ENCODE results near the gene RFXAP. TPM values are rescaled to one million over a fixed set of nuclear protein-coding genes. Genes with fewer than 3 reads are reported as not detected.

RFXAP gene
- total RNA-seq, 1 experiment from 2014 or later: 8.7 TPM

- H3K4me2 ChIP-seq (ENCODE audit: insufficient read depth, insufficient read length, low read length): no peak overlapping the region
- H2BK5ac ChIP-seq (ENCODE audit: insufficient read length, low read length): no peak overlapping the region
- H3K4me1 ChIP-seq (ENCODE audit: insufficient read depth, low read length): peaks cover 1% of the 10 kb centered on the region; the same call in 1 of the 2 replicates
- Mint-ChIP-seq H3K27me3 (ENCODE audit: low read depth) (no peaks in the 10 kb centered on the region), H3K27ac (no peak overlapping the region), H3K4me1 (peaks cover 6 to 8% of the 10 kb centered on the region in 2 experiments; a peak in 2 of 4 replicates), H3K36me3 (ENCODE audit: insufficient read depth in 1 of 3, low read depth in 3 of 3) (no peaks in the 10 kb centered on the region), H3K4me3 (no peak overlapping the region), H3K9me3 (no peaks in the 10 kb centered on the region)
- no peak overlapping the region for H2BK20ac ChIP-seq (ENCODE audit: low read depth, low read length, poor library complexity, severe bottlenecking)
- H3K27me3 ChIP-seq (ENCODE audit: insufficient read depth, low read length): no peaks in the 10 kb centered on the region
- H2BK12ac ChIP-seq (ENCODE audit: insufficient read length, low read depth, low read length): no peak overlapping the region
- DNase-seq: no peak
- H3K14ac ChIP-seq (ENCODE audit: insufficient read depth, low read length): no peak overlapping the region
- no peaks in the 10 kb centered on the region for H4K20me1 ChIP-seq (ENCODE audit: control insufficient read depth, insufficient read depth, insufficient read length)
- H3K56ac ChIP-seq (ENCODE audit: insufficient read length, low read depth, low read length): no peak overlapping the region
- H3K9ac ChIP-seq (ENCODE audit: extremely low read depth, insufficient read length, low read length): no peak overlapping the region
- H3K4ac ChIP-seq (ENCODE audit: low read depth, low read length): no peak overlapping the region
- H3K9me3 ChIP-seq (ENCODE audit: control insufficient read depth, low read depth, low read length): no peaks in the 10 kb centered on the region
- no peaks in the 10 kb centered on the region for H3K23me2 ChIP-seq (ENCODE audit: insufficient read length, low read depth, low read length, poor library complexity, severe bottlenecking)
- no CpG with 5 or more reads among the region's 2 CpGs for WGBS (ENCODE audit: extremely low coverage, insufficient read length, low lambda C conversion rate)
- TF ChIP-seq CTCF (conservative IDR thresholded peaks at IDR 0.05): no peak
- H2BK120ac ChIP-seq (ENCODE audit: low read depth, low read length, poor library complexity, severe bottlenecking): no peak overlapping the region
- H3T11ph ChIP-seq (ENCODE audit: low read length): no peak overlapping the region
- no peak overlapping the region for H3K27ac ChIP-seq (ENCODE audit: insufficient read length, low read depth, low read length)
- no peak overlapping the region for H2AK5ac ChIP-seq (ENCODE audit: insufficient read length, low read length)
- no peak overlapping the region for H3K23ac ChIP-seq (ENCODE audit: insufficient read length, low read depth, low read length)
- no peaks in the 10 kb centered on the region for H3K79me1 ChIP-seq (ENCODE audit: insufficient read depth, low read depth, low read length, poor library complexity, severe bottlenecking)
- H4K91ac ChIP-seq (ENCODE audit: insufficient read length, low read depth, low read length): no peak overlapping the region
- no peak overlapping the region for H4K5ac ChIP-seq (ENCODE audit: insufficient read length, low read depth, low read length)
- H4K8ac ChIP-seq (replicated peaks; ENCODE audit: insufficient read length, low read depth, low read length): no peak overlapping the region
- no peaks in the 10 kb centered on the region for H3K79me2 ChIP-seq (ENCODE audit: insufficient read depth, low read length)
- H2BK15ac ChIP-seq (ENCODE audit: low read depth, low read length): no peak overlapping the region
- H3K18ac ChIP-seq (ENCODE audit: insufficient read length, low read depth, low read length): no peak overlapping the region
- H2AFZ ChIP-seq (ENCODE audit: low read length): no peak overlapping the region
These were observed 12.9 kb upstream of the RFXAP start for GRCh38 chr13:36806102-36806501.

All from H9 (cell line).